Dermis microvascular lymphatic vessel endothelial cell (primary cell): ENCODE results near the gene ANOS1. TPM values are rescaled to one million over a fixed set of nuclear protein-coding genes. Genes with fewer than 3 reads are reported as not detected.
"Not testable (repeated sequence)": the region's sequence is repeated elsewhere in the genome, so short reads cannot be mapped to it uniquely, and the experiment has no call there.

Source experiments
- DNase-seq, 2 donors: peaks; one replicate each; pipeline versions ENCODE4 v3.0.0 to v3.0.0-alpha.2; 2010; ENCODE audit warnings: low read depth in 2 of 2
- total RNA-seq: library from RNA; depleted of rRNA; stranded (reverse); fragments of >200 nt; gene quantifications from 2 replicates; pipeline ENCODE4 v1.2.1, GENCODE V29; 2014

ANOS1 gene
- total RNA-seq, 1 donor from 2014 or later, result 0.26 TPM

GRCh38 chrX:8629871-8630270, 102.1 kb downstream of the ANOS1 start:
- DNase-seq, result no peak

- no peak for DNase-seq
Measured at GRCh38 chrX:8627796-8628195, 104.1 kb downstream of the ANOS1 start.

GRCh38 chrX:8607326-8607725, 124.6 kb downstream of the ANOS1 start:
- DNase-seq, result peak in 1 of 2 donors; percentile 1

- no peak for DNase-seq
Measured at GRCh38 chrX:8604131-8604530, 127.8 kb downstream of the ANOS1 start.

- DNase-seq, result no peak
Measured at GRCh38 chrX:8591501-8591900, 140.4 kb downstream of the ANOS1 start.

- DNase-seq, result no peak
Measured at GRCh38 chrX:8586953-8587352, 145.0 kb downstream of the ANOS1 start.

- DNase-seq, result no peak
Measured at GRCh38 chrX:8579602-8580001, 152.3 kb downstream of the ANOS1 start.

GRCh38 chrX:8576821-8577220, 155.1 kb downstream of the ANOS1 start:
- DNase-seq, result no peak

- DNase-seq, result no peak
Measured at GRCh38 chrX:8565729-8566128, 166.2 kb downstream of the ANOS1 start.

GRCh38 chrX:8548446-8548845, 183.5 kb downstream of the ANOS1 start:
- DNase-seq, result no peak

GRCh38 chrX:8546715-8547114, 185.2 kb downstream of the ANOS1 start:
- DNase-seq, result no peak

- DNase-seq, result no peak
Measured at GRCh38 chrX:8520791-8521190, 211.1 kb downstream of the ANOS1 start.

- no peak for DNase-seq
Measured at GRCh38 chrX:8520178-8520577, 211.8 kb downstream of the ANOS1 start.

- no peak for DNase-seq
Measured at GRCh38 chrX:8504451-8504850, 227.5 kb downstream of the ANOS1 start.

GRCh38 chrX:8502101-8502500, 229.8 kb downstream of the ANOS1 start:
- DNase-seq, result not testable (repeated sequence)

- DNase-seq, result no peak
Measured at GRCh38 chrX:8500203-8500602, 231.7 kb downstream of the ANOS1 start.

- not testable (repeated sequence) for DNase-seq
Measured at GRCh38 chrX:8495036-8495435, 236.9 kb downstream of the ANOS1 start.

GRCh38 chrX:8484360-8484949, 247.5 kb downstream of the ANOS1 start:
- no peak for DNase-seq

Other genes with a start within 250 kb of the ANOS1 start
- not detected in 2 replicates for gene FAM9A, start 69.2 kb upstream of the ANOS1 start, total RNA-seq